GM19455 (cell line): ENCODE results near the gene OR51A4.
"Not testable (repeated sequence)": the region's sequence is repeated elsewhere in the genome, so short reads cannot be mapped to it uniquely, and the experiment has no call there.

ENCODE experiments used
- ATAC-seq: cut with Tn5 transposase; IDR thresholded peaks from one replicate; pipeline ENCODE4 v1.9.1; 2021; ENCODE audit not compliant: unreplicated experiment

OR51A4 gene, protein sequence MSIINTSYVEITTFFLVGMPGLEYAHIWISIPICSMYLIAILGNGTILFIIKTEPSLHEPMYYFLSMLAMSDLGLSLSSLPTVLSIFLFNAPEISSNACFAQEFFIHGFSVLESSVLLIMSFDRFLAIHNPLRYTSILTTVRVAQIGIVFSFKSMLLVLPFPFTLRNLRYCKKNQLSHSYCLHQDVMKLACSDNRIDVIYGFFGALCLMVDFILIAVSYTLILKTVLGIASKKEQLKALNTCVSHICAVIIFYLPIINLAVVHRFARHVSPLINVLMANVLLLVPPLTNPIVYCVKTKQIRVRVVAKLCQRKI

DNA sequence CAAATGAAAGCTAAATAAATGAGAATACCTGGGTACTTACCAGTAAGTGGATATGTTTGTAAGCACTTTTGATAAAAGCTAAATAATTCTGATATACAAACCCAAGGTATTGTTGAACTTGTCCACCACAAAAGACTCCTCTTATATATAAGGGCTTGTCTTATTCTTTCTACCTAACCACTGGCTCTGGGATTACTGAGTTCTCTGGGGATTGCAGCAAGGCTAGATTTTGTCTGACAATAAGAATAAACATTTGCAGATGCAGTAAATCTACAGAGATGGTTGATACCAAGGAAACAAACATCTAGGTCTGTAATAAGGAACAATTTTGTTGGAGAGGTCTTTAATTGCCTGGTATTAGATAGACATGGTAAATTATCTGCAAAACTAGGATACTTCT, at the start of gene OR51A4:
Gene OR51A4 (minus strand): TSS at position 101 of the 400 bp plus-strand sequence. CDS start 505 bp downstream, outside the sequence.
- ATAC-seq: no peak

DNA sequence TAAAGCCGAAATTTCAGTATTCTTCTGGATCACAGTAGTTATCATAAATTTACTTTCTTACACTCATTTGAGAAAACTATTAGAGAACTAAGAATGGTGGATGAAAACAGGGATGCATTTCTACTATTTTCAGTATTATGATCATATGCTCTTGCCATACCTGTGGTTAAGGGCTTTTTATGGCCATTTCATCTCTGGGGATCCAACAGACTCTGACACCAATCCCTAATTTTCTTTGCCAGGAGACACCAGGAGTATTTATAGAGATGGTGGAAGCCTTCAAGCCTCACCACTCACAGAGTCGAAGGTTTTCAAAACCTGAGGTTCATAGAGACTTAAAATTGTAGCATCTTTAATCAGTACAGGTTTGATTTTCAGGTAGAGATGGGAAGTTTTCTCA, 47.1 kb upstream of the OR51A4 start, which contains the start of gene OR51L1:
Gene OR51L1 (plus strand): TSS at position 301 of the 400 bp plus-strand sequence. CDS start 4,132 bp downstream, outside the sequence.
- ATAC-seq: no peak

DNA sequence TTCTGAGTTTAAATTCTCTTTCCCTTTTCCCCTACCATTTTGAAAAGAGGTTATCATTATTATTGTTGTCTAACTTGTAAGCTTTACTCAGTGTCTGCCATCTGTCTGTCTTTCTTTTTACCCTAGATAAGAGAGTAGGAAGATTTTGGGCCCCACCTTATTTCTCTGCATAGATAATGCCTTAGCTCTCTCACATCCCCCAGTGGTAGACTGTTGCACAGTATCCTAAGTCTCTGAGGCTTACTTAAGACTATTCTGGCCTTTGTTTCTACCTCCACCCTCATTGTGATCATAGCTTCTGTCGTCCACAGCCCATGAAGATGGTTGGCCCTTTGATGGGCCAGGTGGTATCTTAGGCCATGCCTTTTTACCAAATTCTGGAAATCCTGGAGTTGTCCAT, 43.7 kb upstream of the OR51A4 start:
- no peak for ATAC-seq

DNA sequence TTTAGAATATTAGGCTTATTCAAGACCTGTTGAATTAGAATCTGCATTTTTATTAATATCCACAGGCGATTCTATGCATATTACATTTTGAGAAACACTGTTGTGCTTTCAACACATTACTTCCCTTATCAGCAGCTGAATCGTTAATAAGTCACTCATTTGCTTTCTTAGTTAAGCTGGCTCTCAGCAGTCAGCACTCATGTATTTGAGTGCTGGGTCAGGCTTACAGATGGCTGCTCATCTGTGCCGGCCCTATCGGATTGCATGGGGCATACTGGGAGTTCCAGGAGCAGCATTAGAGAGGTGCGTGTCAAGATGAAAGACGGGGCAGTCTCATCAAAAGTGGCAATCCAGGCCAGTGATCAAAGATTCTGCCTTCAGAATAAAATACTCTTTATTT, 36.4 kb upstream of the OR51A4 start:
- no peak for ATAC-seq

DNA sequence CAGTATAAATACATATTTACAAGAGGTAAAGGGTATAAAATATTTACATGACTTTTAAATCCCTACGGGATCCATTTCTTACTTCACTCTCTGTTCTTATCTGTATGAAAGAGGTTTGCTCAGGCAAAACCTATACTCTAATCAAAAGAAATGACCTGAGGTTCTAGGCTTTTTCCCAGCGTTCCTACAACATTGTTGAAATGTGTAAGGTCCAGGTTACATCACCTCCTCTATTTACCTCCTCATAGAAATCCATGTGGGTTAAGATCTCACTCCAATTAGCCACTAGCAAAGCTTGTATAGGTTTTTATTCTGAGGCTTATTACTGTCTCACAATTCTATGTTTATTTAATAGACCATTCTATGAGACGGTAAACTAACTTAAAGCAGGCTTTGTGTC, 35.3 kb upstream of the OR51A4 start:
- no peak for ATAC-seq

DNA sequence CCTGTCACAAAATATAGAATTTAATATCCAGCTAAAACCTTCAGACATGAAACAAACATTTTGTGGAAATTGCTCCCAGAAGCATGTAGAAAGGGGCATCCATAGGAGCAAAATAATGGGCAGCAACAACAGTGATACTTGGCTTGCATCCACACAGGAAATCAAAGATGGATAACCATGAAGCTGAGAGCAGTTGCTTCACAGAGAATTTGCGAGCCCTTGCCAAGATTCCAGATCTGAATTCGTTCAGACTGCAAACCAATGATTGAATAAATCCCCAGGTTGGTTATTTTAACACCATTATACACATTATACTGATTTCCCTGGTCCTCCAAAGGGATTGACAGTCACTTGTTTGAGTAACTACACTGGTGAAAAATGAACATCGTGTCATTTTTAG, 31.6 kb upstream of the OR51A4 start:
- ATAC-seq: no peak

DNA sequence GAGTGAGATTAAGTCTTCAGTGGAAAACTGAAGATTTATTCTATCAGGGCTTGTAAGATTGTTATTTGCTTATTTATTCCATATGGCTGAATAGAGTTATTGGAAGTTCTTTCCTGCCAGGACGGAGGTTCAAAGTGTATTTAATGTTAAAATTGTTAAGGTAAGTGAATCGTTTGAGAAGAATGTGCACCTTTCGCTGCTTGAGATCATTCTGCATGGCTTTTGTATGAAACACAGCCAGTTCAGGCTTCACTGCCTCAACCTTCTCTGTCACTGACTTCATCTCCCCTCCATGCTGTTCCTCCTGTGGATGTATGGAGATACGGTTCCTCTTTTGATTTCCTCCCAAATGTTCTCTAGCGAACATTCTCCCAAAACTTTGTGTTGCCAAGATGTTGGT, 28.0 kb upstream of the OR51A4 start:
- ATAC-seq: no peak

DNA sequence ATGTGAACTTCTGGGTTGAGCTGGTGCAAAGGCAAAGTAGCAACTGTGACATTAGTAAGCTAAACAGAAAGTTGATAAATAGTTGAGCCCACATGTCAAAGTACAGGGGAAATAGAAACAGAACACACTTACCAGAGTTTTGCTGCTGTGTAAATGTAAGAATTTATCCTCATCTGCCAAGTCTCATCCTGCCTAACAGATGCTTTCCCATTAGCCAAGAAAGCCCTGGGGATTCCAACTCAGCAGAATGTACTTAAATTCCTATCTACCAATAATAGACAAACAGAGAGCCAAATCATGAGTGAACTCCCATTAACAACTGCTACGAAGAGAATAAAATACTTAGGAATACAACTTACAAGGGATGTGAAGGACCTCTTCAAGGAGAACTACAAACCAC, 15.4 kb upstream of the OR51A4 start:
- no peak for ATAC-seq

DNA sequence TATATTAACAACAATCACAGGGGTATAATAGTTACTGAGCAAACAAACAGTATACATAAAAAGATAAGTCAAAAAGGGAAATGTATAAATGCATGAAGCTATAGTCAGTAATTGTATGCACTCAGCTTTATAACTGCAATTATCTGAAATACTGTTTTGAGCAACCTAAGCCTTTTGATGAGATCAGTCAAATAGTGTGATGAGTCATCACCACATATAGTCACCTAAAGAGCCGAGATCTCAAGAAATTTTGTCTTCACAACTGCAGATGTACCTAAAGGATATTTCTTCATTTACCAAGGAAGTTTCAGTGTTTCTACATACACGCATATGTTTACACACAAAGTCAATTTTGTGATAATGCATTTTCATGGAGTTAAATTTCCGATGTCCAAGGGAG, 13.5 kb upstream of the OR51A4 start:
- no peak for ATAC-seq

DNA sequence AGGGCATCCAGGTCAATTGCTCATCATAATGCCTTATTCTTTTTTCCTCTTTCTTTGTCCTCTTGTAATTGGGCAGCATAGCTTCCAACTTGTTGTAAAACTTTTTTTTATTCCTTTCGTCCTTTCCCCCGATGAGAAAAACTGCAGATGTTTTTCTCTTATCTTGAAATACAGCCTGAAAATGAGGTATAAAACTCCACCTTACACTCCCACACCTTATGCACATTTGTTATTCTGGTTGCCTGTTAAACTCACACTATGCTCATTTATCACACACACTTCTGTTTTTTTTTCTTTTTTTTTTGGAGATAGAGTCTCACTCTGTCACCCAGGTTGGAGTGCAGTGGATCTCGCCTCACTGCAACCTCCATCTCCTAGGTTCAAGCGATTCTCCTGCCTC, 10.0 kb upstream of the OR51A4 start:
- no peak for ATAC-seq

DNA sequence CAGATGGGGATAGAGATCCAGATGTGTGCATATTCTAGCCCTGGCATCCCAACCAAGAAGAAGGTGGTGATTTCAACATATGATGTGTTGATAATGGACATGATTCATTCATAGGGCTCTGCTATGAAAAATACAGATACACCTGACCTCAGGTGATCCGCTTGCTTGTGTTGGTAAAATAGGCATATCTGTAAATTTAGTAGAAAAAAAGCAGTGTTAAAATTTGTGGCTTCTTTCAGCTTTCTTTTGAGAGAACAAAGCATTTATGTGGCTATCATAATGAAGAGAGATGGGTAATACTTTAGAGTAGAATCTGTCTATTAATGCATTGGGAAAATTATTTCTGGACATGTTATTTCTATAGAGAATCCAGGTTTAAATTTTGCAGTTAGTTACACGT, 8.2 kb upstream of the OR51A4 start, which contains the start of gene OR51A2:
Gene OR51A2 (minus strand): TSS at position 101 of the 400 bp plus-strand sequence. CDS start 0 bp downstream, at position 101.
- not testable (repeated sequence) for ATAC-seq

DNA sequence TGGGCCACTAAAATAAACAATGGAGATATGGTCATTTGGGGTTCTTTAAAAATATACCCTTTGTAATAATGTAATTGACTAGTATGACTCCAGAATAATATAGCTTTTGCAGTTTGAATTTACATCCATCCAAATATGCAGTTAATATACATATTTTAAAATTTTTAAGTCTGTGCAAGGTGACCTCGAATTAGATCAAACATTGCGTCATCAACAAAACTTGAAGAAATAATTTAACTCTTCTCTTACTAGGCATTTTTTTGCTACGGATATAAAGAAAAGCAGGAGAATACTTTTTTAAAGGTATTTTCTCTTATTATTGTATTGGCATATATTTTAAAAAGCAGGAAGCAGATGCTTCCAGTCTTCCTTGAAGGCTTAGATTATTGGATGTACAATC, 10.7 kb downstream of the OR51A4 start:
- no peak for ATAC-seq

DNA sequence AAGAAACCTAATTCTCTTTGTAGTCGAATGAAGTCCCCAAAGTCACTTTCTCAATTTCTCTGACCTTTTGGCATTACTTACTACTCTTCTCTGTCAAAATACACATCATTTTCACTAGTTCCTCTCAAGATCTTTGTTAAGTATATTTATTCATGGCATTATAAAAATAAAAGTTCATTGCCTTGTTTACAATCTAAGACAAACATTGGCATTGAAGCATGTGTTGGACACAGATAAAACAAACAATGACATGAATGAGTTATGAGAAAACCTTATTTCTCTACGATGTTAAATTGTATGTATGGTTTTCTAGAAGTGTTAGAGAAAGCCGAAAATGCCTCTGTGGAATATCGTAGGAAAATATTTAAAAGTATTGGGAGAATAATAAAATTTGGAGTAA, 14.7 kb downstream of the OR51A4 start:
- no peak for ATAC-seq

DNA sequence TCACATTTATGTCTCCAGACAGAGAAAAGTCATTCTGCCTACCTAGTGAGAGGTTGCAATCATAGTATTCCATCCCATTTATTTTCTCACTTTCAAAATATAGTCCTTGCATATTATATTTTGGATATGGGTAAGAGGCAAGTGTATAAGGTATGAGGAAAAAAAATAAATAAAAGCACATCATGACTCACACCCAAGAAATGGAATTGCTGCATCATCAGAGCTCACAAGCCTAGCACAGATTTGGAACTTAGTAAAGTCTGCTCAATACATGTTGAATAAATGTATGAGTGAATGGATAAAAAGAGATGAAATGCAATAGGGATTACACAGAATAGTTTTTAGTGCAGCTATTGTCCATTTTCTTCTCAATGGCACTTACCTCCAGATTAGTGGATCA, 20.8 kb downstream of the OR51A4 start:
- no peak for ATAC-seq

DNA sequence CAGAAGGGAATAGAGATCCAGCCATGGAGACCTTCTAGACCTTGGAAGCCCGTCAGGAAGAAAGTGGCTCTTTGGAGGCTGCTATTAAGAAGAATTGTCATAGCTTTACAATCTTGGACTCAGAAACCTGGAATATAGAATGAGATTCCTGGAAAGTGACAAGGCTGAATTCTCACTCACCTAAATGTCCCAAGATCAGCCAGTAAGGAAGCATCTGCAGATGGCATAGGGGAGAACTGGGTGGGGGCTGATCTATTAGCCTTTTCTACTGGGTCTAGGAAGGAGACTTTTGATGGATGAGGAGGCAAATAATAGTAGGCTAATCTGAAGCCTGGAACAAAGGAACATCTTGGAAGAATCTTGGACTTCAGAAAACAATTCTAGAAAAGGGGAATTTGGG, 23.2 kb downstream of the OR51A4 start, which contains the start of gene OR51G1:
Gene OR51G1 (minus strand): TSS at position 101 of the 400 bp plus-strand sequence. CDS start 0 bp downstream, at position 101.
- ATAC-seq: no peak

DNA sequence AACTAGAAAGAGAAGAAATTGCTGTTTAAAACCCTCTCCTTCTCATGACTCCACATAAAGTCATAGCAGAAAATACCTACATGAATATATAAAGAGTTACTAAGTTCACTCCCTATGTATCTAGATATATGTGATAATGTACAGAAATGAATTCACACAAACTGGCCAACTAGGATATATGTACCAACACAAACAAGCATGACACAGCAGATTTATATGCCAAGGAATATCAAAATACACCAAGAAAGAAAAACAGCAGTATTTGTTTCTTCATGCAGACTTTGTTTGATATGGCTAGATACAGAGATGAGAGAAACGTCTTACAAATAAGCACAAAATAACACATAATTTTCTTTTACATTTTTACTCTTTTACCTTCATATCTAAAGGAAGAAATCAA, 25.1 kb downstream of the OR51A4 start:
- no peak for ATAC-seq

DNA sequence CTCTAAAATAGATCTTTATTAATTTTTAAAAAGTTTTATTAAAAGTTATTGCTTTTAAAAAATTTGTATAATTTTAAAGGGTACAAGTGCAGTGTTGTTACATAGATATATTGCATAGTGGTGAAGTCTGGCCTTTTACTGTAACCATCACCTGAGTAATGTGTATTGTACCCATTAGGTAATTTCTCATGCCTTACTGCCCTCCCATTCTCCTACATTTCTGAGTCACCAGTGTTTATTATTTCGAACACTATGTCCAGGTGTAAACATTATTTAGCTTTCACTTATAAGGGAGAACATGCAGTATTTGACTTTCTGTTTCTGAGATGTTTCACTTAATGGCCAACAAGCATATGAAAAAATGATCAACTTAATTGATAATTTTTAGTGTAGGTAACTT, 25.6 kb downstream of the OR51A4 start:
- no peak for ATAC-seq

DNA sequence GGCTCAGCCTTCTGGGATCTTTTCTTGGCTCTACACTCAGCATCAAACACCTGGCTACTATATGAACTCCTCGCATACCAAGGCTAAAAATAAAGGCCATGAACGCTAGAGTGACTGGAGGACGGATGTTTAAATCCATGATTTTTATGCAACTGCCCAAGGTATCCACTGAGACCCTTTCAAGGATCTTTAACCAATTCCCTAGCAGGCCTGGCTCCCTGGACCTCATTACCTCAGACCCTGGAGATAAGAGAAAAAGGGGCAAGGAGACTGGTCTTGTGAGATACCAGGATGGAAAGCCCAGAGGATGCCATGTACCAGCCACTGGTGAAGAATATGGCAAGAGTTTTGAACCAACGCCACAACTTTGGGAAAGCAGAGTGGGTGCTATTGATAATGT, 28.2 kb downstream of the OR51A4 start, which contains the start of gene OR51G2:
Gene OR51G2 (minus strand): TSS at position 101 of the 400 bp plus-strand sequence. CDS start 3,687 bp downstream, outside the sequence.
- no peak for ATAC-seq

DNA sequence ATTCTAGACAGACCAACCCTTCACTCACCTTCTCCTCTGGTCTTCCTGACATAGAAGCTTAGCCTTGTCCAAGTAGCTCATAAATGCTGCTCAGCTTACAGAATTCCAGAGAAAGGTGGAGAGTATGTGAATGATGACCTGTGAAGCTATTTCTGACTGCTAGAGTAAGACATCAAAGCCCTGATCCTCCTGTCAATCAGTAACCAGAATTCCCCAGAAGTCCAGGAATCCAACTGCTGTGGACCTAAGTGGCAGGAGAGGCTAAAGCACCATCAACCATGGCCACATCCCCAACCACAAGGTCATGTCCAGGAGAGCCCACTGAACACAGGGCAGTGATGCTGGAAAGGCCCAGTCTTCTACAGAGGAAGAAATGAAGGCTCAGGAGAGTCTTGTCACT, 30.8 kb downstream of the OR51A4 start:
- ATAC-seq: no peak

DNA sequence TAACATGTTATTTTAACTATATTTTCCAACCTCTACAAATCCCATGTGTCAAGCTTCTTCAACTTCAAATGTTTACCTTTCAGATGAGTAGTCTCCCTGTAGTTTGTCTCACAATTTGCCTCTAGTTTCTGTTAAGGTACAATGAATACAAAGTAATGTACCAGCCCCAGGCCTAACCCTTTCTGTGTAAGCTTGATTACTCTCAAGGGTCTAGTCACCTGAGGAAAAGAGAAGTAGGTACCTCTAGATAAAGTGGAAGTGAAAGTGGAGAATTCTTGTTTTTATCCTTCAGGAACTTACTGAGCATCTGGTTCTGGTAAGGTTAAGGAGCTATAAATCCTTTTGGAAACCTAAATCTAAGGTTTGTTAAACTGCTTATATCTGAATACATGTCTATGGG, 43.9 kb downstream of the OR51A4 start, which contains the start of gene OR51A7:
Gene OR51A7 (plus strand): TSS at position 300 of the 400 bp plus-strand sequence. CDS start 3,587 bp downstream, outside the sequence.
- no peak for ATAC-seq
